ENCODE results near the gene COLGALT1. TPM values are rescaled to one million over a fixed set of nuclear protein-coding genes. Genes with fewer than 3 reads are reported as not detected.
A peak's percentile ranks its signal among the peaks of the same experiment; 100 is the strongest.

The COLGALT1 gene
- total RNA-seq, 4 donors from 2014 or later = 38.6 to 78.6 (median 54.7) TPM

GRCh38 chr19:17519967-17520366 lies 35.5 kb upstream of the COLGALT1 start:
- 91% methylated on average over 9 of the region's 9 CpGs; no CpG with 5 or more reads in 1 of the 2 donors for WGBS, 2 donors (ENCODE audit: low coverage in 1 of 2)
- H3K36me3 ChIP-seq = peaks cover 0 to 36% (median 5%) of the 10 kb centered on the region in 4 donors
- H3K4me1 ChIP-seq = peaks cover 0 to 13% (median 0%) of the 10 kb centered on the region in 4 donors
- TF ChIP-seq EP300 (IDR thresholded peaks at IDR 0.05; ENCODE audit: low read depth) (no peak), CTCF (IDR thresholded peaks at IDR 0.05) (no peak)
- in situ Hi-C loops (cut with MboI; ENCODE audit: low pct_ligation_motif_present in 1 of 4, low pct_unique_long_range_greater_than_20kb in 1 of 4, low sequenced_read_pairs in 3 of 4) (no loop called here), intact Hi-C loops (cut with DNase I; ENCODE audit: low total_unique reads) (loop anchor here (5.0 kb wide), 1 partner anchor 1003 kb away; no protein-coding TSS in a partner anchor)
- peaks cover 0 to 5% of the 10 kb centered on the region in 2 donors for H3K9me3 ChIP-seq
- H3K27ac ChIP-seq = no peak overlapping the region
- DNase-seq = no peak
- H3K27me3 ChIP-seq = no peaks in the 10 kb centered on the region
- no peak overlapping the region for H3K4me3 ChIP-seq

- Histone ChIP-seq H3K36me3 (peaks cover 0 to 35% (median 5%) of the 10 kb centered on the region in 4 donors), H3K4me1 (peaks cover 0 to 13% (median 0%) of the 10 kb centered on the region in 4 donors), H3K27me3 (peaks cover 4% of the 10 kb centered on the region), H3K9me3 (peaks cover 0 to 5% of the 10 kb centered on the region in 2 donors), H3K27ac (no peak overlapping the region), H3K4me3 (no peak overlapping the region)
- in situ Hi-C loops (cut with MboI; ENCODE audit: low pct_ligation_motif_present in 1 of 4, low pct_unique_long_range_greater_than_20kb in 1 of 4, low sequenced_read_pairs in 3 of 4) (no loop called here), intact Hi-C loops (cut with DNase I; ENCODE audit: low total_unique reads) (no loop called here)
- TF ChIP-seq EP300 (IDR thresholded peaks at IDR 0.05; ENCODE audit: low read depth) (no peak), POLR2A (IDR thresholded peaks at IDR 0.05) (no peak), CTCF (IDR thresholded peaks at IDR 0.05) (no peak)
- WGBS, 2 donors (ENCODE audit: low coverage in 1 of 2) = 92% methylated on average over 25 of the region's 25 CpGs; no CpG with 5 or more reads in 1 of the 2 donors
- no peak for DNase-seq
Observed at GRCh38 chr19:17520865-17521264, 34.6 kb upstream of the COLGALT1 start.

GRCh38 chr19:17522988-17523872 lies 32.2 kb upstream of the COLGALT1 start:
- TF ChIP-seq EP300 (IDR thresholded peaks at IDR 0.05; ENCODE audit: low read depth) (no peak), POLR2A (IDR thresholded peaks at IDR 0.05) (no peak)
- peak; percentile 73 for DNase-seq
- 32 to 50% methylated on average over 4 to 24 of the region's 24 CpGs for WGBS, 2 donors (ENCODE audit: low coverage in 1 of 2)
- Histone ChIP-seq H3K36me3 (peaks cover 0 to 15% (median 0%) of the 10 kb centered on the region in 4 donors), H3K9me3 (no peaks in the 10 kb centered on the region), H3K27ac (peak overlapping the region; percentile 46 to 62 (median 53)), H3K27me3 (peaks cover 14% of the 10 kb centered on the region), H3K4me3 (no peak overlapping the region), H3K4me1 (peaks cover 0 to 13% (median 0%) of the 10 kb centered on the region in 4 donors)
- in situ Hi-C loops (cut with MboI; ENCODE audit: low pct_ligation_motif_present in 1 of 4, low pct_unique_long_range_greater_than_20kb in 1 of 4, low sequenced_read_pairs in 3 of 4) = no loop called here
- intact Hi-C loops (cut with DNase I; ENCODE audit: low total_unique reads) = no loop called here

- Histone ChIP-seq H3K4me1 (peaks cover 0 to 13% (median 0%) of the 10 kb centered on the region in 4 donors), H3K36me3 (peaks cover 0 to 9% (median 0%) of the 10 kb centered on the region in 4 donors)
Observed at GRCh38 chr19:17524651-17525050, 30.8 kb upstream of the COLGALT1 start.

More at GRCh38 chr19:17524651-17525050, 30.8 kb upstream of the COLGALT1 start:
- no peak for DNase-seq
- 96% methylated on average over 4 of the region's 4 CpGs; no CpG with 5 or more reads in 1 of the 2 donors for WGBS, 2 donors (ENCODE audit: low coverage in 1 of 2)
- Histone ChIP-seq H3K4me3 (no peak overlapping the region), H3K27ac (no peak overlapping the region), H3K9me3 (no peaks in the 10 kb centered on the region), H3K27me3 (peaks cover 25% of the 10 kb centered on the region)
- intact Hi-C loops (cut with DNase I; ENCODE audit: low total_unique reads) = no loop called here
- TF ChIP-seq CTCF (IDR thresholded peaks at IDR 0.05) (no peak), EP300 (IDR thresholded peaks at IDR 0.05; ENCODE audit: low read depth) (no peak), POLR2A (IDR thresholded peaks at IDR 0.05) (no peak), POLR2AphosphoS5 (IDR thresholded peaks at IDR 0.05) (no peak)
- in situ Hi-C loops (cut with MboI; ENCODE audit: low pct_ligation_motif_present in 1 of 4, low pct_unique_long_range_greater_than_20kb in 1 of 4, low sequenced_read_pairs in 3 of 4) = no loop called here

Measured in transverse colon (tissue), 4 donors.